HEK293 (cell line): ENCODE data around the gene SLC26A8.
A peak's percentile ranks its signal among the peaks of the same experiment; 100 is the strongest.

Experiments
- CTCF ChIA-PET: fragments of 350-600 bp; formaldehyde crosslinking; extraction: SDS; loops from one replicate; lab custom pipeline; 2021; ENCODE audit warnings: antibody characterized with exemption; lab: Yijun Ruan, JAX
- POLR2A ChIA-PET: fragments of 300-600 bp; formaldehyde crosslinking; extraction: SDS; loops from one replicate; lab custom pipeline; 2020; ENCODE audit warnings: antibody characterized with exemption, inconsistent platforms; lab: Yijun Ruan, JAX
- H3K27ac ChIP-seq: fragments of 200-500 bp; sonication (Bioruptor generic); 2 replicates; pipeline ENCODE4 v1.5.1; 2014; ENCODE audit warnings: low read depth, low read length, control low read depth, inconsistent platforms; ENCODE audit errors: extremely low read depth
- H3K36me3 ChIP-seq, 2 experiments: fragments of 200-500 bp in 1 of 2; sonication (Bioruptor generic) in 1 of 2; 1 replicate in 1 of 2; 2 replicates in 1 of 2; pipeline ENCODE4 v1.5.1; 2014 to 2017; ENCODE audit warnings: inconsistent platforms in 2 of 2, low read length in 2 of 2; ENCODE audit not compliant: control insufficient read depth in 2 of 2, insufficient read depth in 1 of 2
- H3K4me1 ChIP-seq: fragments of 200-500 bp; sonication (Bioruptor generic); 2 replicates; pipeline ENCODE4 v1.5.1; 2014; ENCODE audit warnings: mild to moderate bottlenecking, low read length, inconsistent platforms; ENCODE audit not compliant: control insufficient read depth, insufficient read depth
- H3K4me3 ChIP-seq: 2 replicates; pipeline ENCODE4 v1.5.1; 2011; ENCODE audit warnings: low read depth, mild to moderate bottlenecking, control low read depth, low read length, moderate library complexity
- H3K9me3 ChIP-seq: fragments of 200-500 bp; sonication (Bioruptor generic); 2 replicates; pipeline ENCODE4 v1.5.1; 2014; ENCODE audit warnings: low read depth, low read length, inconsistent platforms; ENCODE audit not compliant: control insufficient read depth, insufficient read depth
- BCL11B ChIP-seq: fragments of 450-650 bp; formaldehyde crosslinking; IDR thresholded peaks from 2 replicates; pipeline ENCODE4 v1.5.1; 2016; ENCODE audit warnings: low read depth, missing biosample characterization, missing genetic modification characterization
- GLI4 ChIP-seq: fragments of 450-650 bp; formaldehyde crosslinking; IDR thresholded peaks from 2 replicates; pipeline ENCODE4 v1.5.1; 2016; ENCODE audit warnings: missing biosample characterization, missing genetic modification characterization
- KLF16 ChIP-seq: fragments of 450-650 bp; formaldehyde crosslinking; IDR thresholded peaks from 2 replicates; pipeline ENCODE4 v1.5.1; 2017; ENCODE audit warnings: missing biosample characterization, missing genetic modification characterization
- PRDM6 ChIP-seq: fragments of 450-650 bp; formaldehyde crosslinking; IDR thresholded peaks from 2 replicates; pipeline ENCODE4 v1.5.1; 2017; ENCODE audit warnings: missing biosample characterization, missing genetic modification characterization
- WT1 ChIP-seq: fragments of 450-650 bp; formaldehyde crosslinking; IDR thresholded peaks from 2 replicates; pipeline ENCODE4 v1.5.1; 2016; ENCODE audit warnings: missing biosample characterization, missing genetic modification characterization
- YY1 ChIP-seq: fragments of 450-650 bp; formaldehyde crosslinking; IDR thresholded peaks from 2 replicates; pipeline ENCODE4 v1.5.1; 2018; ENCODE audit warnings: missing biosample characterization, missing genetic modification characterization
- YY2 ChIP-seq: fragments of 450-650 bp; formaldehyde crosslinking; IDR thresholded peaks from 2 replicates; pipeline ENCODE4 v1.5.1; 2016; ENCODE audit warnings: missing biosample characterization, missing genetic modification characterization
- ZNF16 ChIP-seq: fragments of 450-650 bp; formaldehyde crosslinking; IDR thresholded peaks from 2 replicates; pipeline ENCODE4 v1.5.1; 2016; ENCODE audit warnings: low read depth, missing biosample characterization, missing genetic modification characterization
- ZNF175 ChIP-seq: fragments of 450-650 bp; formaldehyde crosslinking; IDR thresholded peaks from 2 replicates; pipeline ENCODE4 v1.5.1; 2016; ENCODE audit warnings: missing biosample characterization, missing genetic modification characterization
- ZNF302 ChIP-seq: fragments of 450-650 bp; formaldehyde crosslinking; IDR thresholded peaks from 2 replicates; pipeline ENCODE4 v1.5.1; 2016; ENCODE audit warnings: missing biosample characterization, missing genetic modification characterization, low read depth
- ZNF335 ChIP-seq: fragments of 450-650 bp; formaldehyde crosslinking; conservative IDR thresholded peaks from 2 replicates; pipeline ENCODE4 v1.5.1; 2016; ENCODE audit warnings: missing biosample characterization, missing genetic modification characterization
- ZNF449 ChIP-seq: fragments of 450-650 bp; formaldehyde crosslinking; IDR thresholded peaks from 2 replicates; pipeline ENCODE4 v1.5.1; 2017; ENCODE audit warnings: missing biosample characterization, mild to moderate bottlenecking, missing genetic modification characterization, moderate library complexity
- ZNF501 ChIP-seq: fragments of 450-650 bp; formaldehyde crosslinking; IDR thresholded peaks from 2 replicates; pipeline ENCODE4 v1.5.1; 2016; ENCODE audit warnings: missing biosample characterization, missing genetic modification characterization
- ZNF629 ChIP-seq: fragments of 450-650 bp; formaldehyde crosslinking; IDR thresholded peaks from 2 replicates; pipeline ENCODE4 v1.5.1; 2017; ENCODE audit warnings: missing biosample characterization, missing genetic modification characterization
- ZNF701 ChIP-seq: fragments of 450-650 bp; formaldehyde crosslinking; IDR thresholded peaks from 2 replicates; pipeline ENCODE4 v1.5.1; 2016; ENCODE audit warnings: missing biosample characterization, missing genetic modification characterization
- ZNF704 ChIP-seq: fragments of 450-650 bp; formaldehyde crosslinking; IDR thresholded peaks from 2 replicates; pipeline ENCODE4 v1.5.1; 2016; ENCODE audit warnings: missing biosample characterization, missing genetic modification characterization
- ZNF747 ChIP-seq: fragments of 450-650 bp; formaldehyde crosslinking; IDR thresholded peaks from 2 replicates; pipeline ENCODE4 v1.5.1; 2016; ENCODE audit warnings: missing biosample characterization, missing genetic modification characterization
- ZNF76 ChIP-seq: fragments of 450-650 bp; formaldehyde crosslinking; IDR thresholded peaks from 2 replicates; pipeline ENCODE4; 2016; ENCODE audit warnings: low read depth, missing biosample characterization, missing genetic modification characterization, borderline replicate concordance
- ZSCAN16 ChIP-seq: fragments of 450-650 bp; formaldehyde crosslinking; IDR thresholded peaks from 2 replicates; pipeline ENCODE4 v1.5.1; 2016; ENCODE audit warnings: missing biosample characterization, missing genetic modification characterization

The SLC26A8 gene

GRCh38 chr6:36054415-36054814 is 30.0 kb upstream of the SLC26A8 start:
- no peaks in the 10 kb centered on the region for H3K9me3 ChIP-seq
- CTCF ChIA-PET: interaction anchor here (0.6 kb wide), 2 partner anchors 42 to 182 kb away, joined by 3 read pairs; no protein-coding TSS in a partner anchor
- H3K4me1 ChIP-seq: peaks cover 12% of the 10 kb centered on the region; the same call in 1 of the 2 replicates
- peaks cover 2 to 13% of the 10 kb centered on the region in 2 experiments; a peak in 1 of 3 replicates for H3K36me3 ChIP-seq
- POLR2A ChIA-PET: no interaction called here
- TF ChIP-seq ZNF701 (no peak), ZNF302 (tag by site-specific recombination) (no peak), KLF16 (no peak), BCL11B (no peak), ZNF704 (no peak), ZNF335 (tag by site-specific recombination) (no peak), YY1 (tag by site-specific recombination) (no peak), ZNF76 (tag by site-specific recombination) (no peak), ZSCAN16 (no peak)
- H3K27ac ChIP-seq: no peak overlapping the region
- no peak overlapping the region for H3K4me3 ChIP-seq

GRCh38 chr6:36053878-36054277 is 29.4 kb upstream of the SLC26A8 start:
- H3K4me1 ChIP-seq: peaks cover 12% of the 10 kb centered on the region; the same call in 1 of the 2 replicates
- CTCF ChIA-PET: interaction anchor here (0.6 kb wide), 1 partner anchor 43 kb away, joined by 3 read pairs; no protein-coding TSS in a partner anchor
- H3K4me3 ChIP-seq: no peak overlapping the region
- no peaks in the 10 kb centered on the region for H3K9me3 ChIP-seq
- H3K27ac ChIP-seq: no peak overlapping the region
- H3K36me3 ChIP-seq: peaks cover 0 to 9% of the 10 kb centered on the region in 2 experiments; a peak in 1 of 3 replicates
- TF ChIP-seq ZNF501 (tag by site-specific recombination): no peak
- no peak for TF ChIP-seq ZNF629
- TF ChIP-seq YY2 (tag by site-specific recombination): no peak
- TF ChIP-seq PRDM6 (tag by site-specific recombination): 0 out of 2 replicates have a peak, but pooled peaks have one; percentile 13
- POLR2A ChIA-PET: no interaction called here

- H3K4me1 ChIP-seq: peaks cover 12% of the 10 kb centered on the region; the same call in 1 of the 2 replicates
- H3K36me3 ChIP-seq: peaks cover 0 to 9% of the 10 kb centered on the region in 2 experiments; a peak in 1 of 3 replicates
- no peaks in the 10 kb centered on the region for H3K9me3 ChIP-seq
- POLR2A ChIA-PET: interaction anchor here (0.8 to 1.0 kb wide), 2 partner anchors 24 to 25 kb away, joined by 3 to 5 read pairs; partner anchors contain the start of gene MAPK14
- CTCF ChIA-PET: interaction anchor here (0.7 to 2.0 kb wide), 4 partner anchors 13 to 43 kb away, joined by 3 to 9 read pairs (median 4); partner anchors contain the start of gene MAPK14
- TF ChIP-seq GLI4 (tag by site-specific recombination) (no peak), ZNF704 (no peak), ZNF16 (tag by site-specific recombination) (no peak), ZNF747 (tag by site-specific recombination) (no peak), WT1 (tag by site-specific recombination) (no peak), ZNF175 (tag by site-specific recombination) (no peak), ZNF449 (tag by site-specific recombination) (no peak)
- H3K4me3 ChIP-seq: no peak overlapping the region
- H3K27ac ChIP-seq: no peak overlapping the region
Observed at GRCh38 chr6:36052097-36052496, 27.7 kb upstream of the SLC26A8 start.
